HFF-Myc (cell line): ENCODE data around the gene APCDD1L.

Source experiments
- DNase-seq: peaks from one replicate; pipeline ENCODE4 v3.0.0-alpha.2; 2011; ENCODE audit warnings: low read depth; ENCODE audit errors: extremely low read depth
- H3K4me3 ChIP-seq: replicated peaks from 2 replicates; pipeline ENCODE4 v1.5.1; 2011; ENCODE audit warnings: low read depth, mild to moderate bottlenecking, control low read depth, low read length
- CTCF ChIP-seq: IDR thresholded peaks from 2 replicates; pipeline ENCODE4 v1.5.1; 2012; ENCODE audit warnings: mild to moderate bottlenecking, low read depth, low read length, control low read depth; ENCODE audit errors: missing control alignments

Gene APCDD1L

GRCh38 chr20:58497076-58497641 lies 18.0 kb downstream of the APCDD1L start:
- DNase-seq, result no peak
- no peak overlapping the region for H3K4me3 ChIP-seq
- TF ChIP-seq CTCF, result no peak

GRCh38 chr20:58496429-58496769 lies 18.8 kb downstream of the APCDD1L start:
- TF ChIP-seq CTCF, result no peak
- H3K4me3 ChIP-seq, result no peak overlapping the region
- DNase-seq, result no peak

- DNase-seq, result no peak
- no peak overlapping the region for H3K4me3 ChIP-seq
- TF ChIP-seq CTCF, result no peak
Observed at GRCh38 chr20:58495623-58496428, 19.4 kb downstream of the APCDD1L start.

GRCh38 chr20:58494923-58495622 lies 20.1 kb downstream of the APCDD1L start:
- no peak for TF ChIP-seq CTCF
- DNase-seq, result no peak
- H3K4me3 ChIP-seq, result no peak overlapping the region

GRCh38 chr20:58492795-58493524 lies 22.2 kb downstream of the APCDD1L start:
- no peak overlapping the region for H3K4me3 ChIP-seq

More at GRCh38 chr20:58492795-58493524, 22.2 kb downstream of the APCDD1L start:
- DNase-seq, result no peak
- TF ChIP-seq CTCF, result no peak
